ENCODE measurements around the gene BMP7. TPM values are rescaled to one million over a fixed set of nuclear protein-coding genes. Genes with fewer than 3 reads are reported as not detected.

Gene BMP7
- total and polyA plus RNA-seq, 2 donors (not counting 3 experiments of a cell fraction or from before 2014, with no cell fraction given): not detected

GRCh38 chr20:57225197-57225733 lies 41.2 kb downstream of the BMP7 start:
- no peak for TF ChIP-seq JUN (IDR thresholded peaks at IDR 0.05; ENCODE audit: borderline replicate concordance, insufficient read depth, insufficient read length, low read depth)
- TF ChIP-seq POLR2AphosphoS5 (IDR thresholded peaks at IDR 0.05; ENCODE audit: insufficient read depth, low read depth, low read length): no peak
- CTCF ChIA-PET: no interaction called here

GRCh38 chr20:57224641-57225138 lies 41.8 kb downstream of the BMP7 start:
- TF ChIP-seq FOS (IDR thresholded peaks at IDR 0.05; ENCODE audit: borderline replicate concordance, insufficient read depth, low read length) (no peak), JUN (IDR thresholded peaks at IDR 0.05; ENCODE audit: borderline replicate concordance, insufficient read depth, insufficient read length, low read depth) (no peak), GATA2 (IDR thresholded peaks at IDR 0.05; ENCODE audit: insufficient read depth, insufficient read length, low read depth, low read length) (no peak), POLR2A (IDR thresholded peaks at IDR 0.05; ENCODE audit: low read depth, low read length) (no peak), POLR2AphosphoS5 (IDR thresholded peaks at IDR 0.05; ENCODE audit: insufficient read depth, low read depth, low read length) (no peak), EZH2 (IDR thresholded peaks at IDR 0.05; ENCODE audit: borderline replicate concordance, low read depth, low read length, severe bottlenecking) (no peak), CTCF (IDR thresholded peaks at IDR 0.05; ENCODE audit: extremely low read depth in 1 of 2, insufficient read depth in 1 of 2, low read depth in 1 of 2, low read length in 2 of 2) (no peak), MAX (IDR thresholded peaks at IDR 0.05; ENCODE audit: insufficient read depth, insufficient read length) (no peak), MYC (IDR thresholded peaks at IDR 0.05; ENCODE audit: low read depth, low read length) (no peak)
- no peak for FAIRE-seq
- no peak for DNase-seq (ENCODE audit: low read depth, low spot score)
- no peak overlapping the region for H2AFZ ChIP-seq (ENCODE audit: low read depth, low read length)
- H4K20me1 ChIP-seq (replicated peaks; ENCODE audit: control insufficient read depth, extremely low read depth, insufficient read depth, low read length): no peaks in the 10 kb centered on the region
- H3K27me3 ChIP-seq (ENCODE audit: control insufficient read depth in 2 of 2, insufficient read depth in 2 of 2, low read length in 2 of 2): no peaks in the 10 kb centered on the region
- ChIA-PET POLR2A (no interaction called here), CTCF (no interaction called here)
- dilution Hi-C loops (cut with MboI; ENCODE audit: extremely low pct_ligation_motif_present, low sequenced_read_pairs) (no loop called here), intact Hi-C loops (cut with micrococcal nuclease) (no loop called here)
- no peaks in the 10 kb centered on the region for H3K36me3 ChIP-seq (ENCODE audit: control insufficient read depth in 2 of 2, extremely low read depth in 1 of 2, insufficient read depth in 2 of 2, low read length in 2 of 2)
- no peaks in the 10 kb centered on the region for H3K9me1 ChIP-seq (replicated peaks; ENCODE audit: control insufficient read depth, extremely low read depth, insufficient read depth, low read length)
- H3K79me2 ChIP-seq (ENCODE audit: control insufficient read depth, insufficient read depth, low read length): no peaks in the 10 kb centered on the region
- H3K4me3 ChIP-seq (replicated peaks in 1 of 3; ENCODE audit: insufficient read depth in 1 of 3, low read depth in 1 of 3, low read length in 3 of 3): no peak overlapping the region
- no peak overlapping the region for H3K9ac ChIP-seq (replicated peaks; ENCODE audit: extremely low read depth, insufficient read depth, low read length)
- H3K9me3 ChIP-seq (replicated peaks; ENCODE audit: control insufficient read depth, insufficient read depth, low read length): peaks cover 2% of the 10 kb centered on the region
- H3K4me2 ChIP-seq (ENCODE audit: insufficient read depth, low read length): no peak overlapping the region
- H3K4me1 ChIP-seq (ENCODE audit: control insufficient read depth, extremely low read depth, insufficient read depth, low read length): no peaks in the 10 kb centered on the region
- BruUV-seq (replicated peaks): no TSS peak
- no peak overlapping the region for H3K27ac ChIP-seq (ENCODE audit: insufficient read depth, low read depth, low read length)

More at GRCh38 chr20:57225197-57225733, 41.2 kb downstream of the BMP7 start:
- H4K20me1 ChIP-seq (replicated peaks; ENCODE audit: control insufficient read depth, extremely low read depth, insufficient read depth, low read length): no peaks in the 10 kb centered on the region
- no peaks in the 10 kb centered on the region for H3K9me1 ChIP-seq (replicated peaks; ENCODE audit: control insufficient read depth, extremely low read depth, insufficient read depth, low read length)
- DNase-seq (ENCODE audit: low read depth, low spot score) (no peak), FAIRE-seq (no peak)
- no TSS peak for BruUV-seq (replicated peaks)
- no peak overlapping the region for H2AFZ ChIP-seq (ENCODE audit: low read depth, low read length)
- no peaks in the 10 kb centered on the region for H3K36me3 ChIP-seq (ENCODE audit: control insufficient read depth in 2 of 2, extremely low read depth in 1 of 2, insufficient read depth in 2 of 2, low read length in 2 of 2)
- H3K27ac ChIP-seq (ENCODE audit: insufficient read depth, low read depth, low read length): no peak overlapping the region
- no peaks in the 10 kb centered on the region for H3K79me2 ChIP-seq (ENCODE audit: control insufficient read depth, insufficient read depth, low read length)
- no peak overlapping the region for H3K4me2 ChIP-seq (ENCODE audit: insufficient read depth, low read length)
- no peak overlapping the region for H3K9ac ChIP-seq (replicated peaks; ENCODE audit: extremely low read depth, insufficient read depth, low read length)
- dilution Hi-C loops (cut with MboI; ENCODE audit: extremely low pct_ligation_motif_present, low sequenced_read_pairs) (no loop called here), intact Hi-C loops (cut with micrococcal nuclease) (no loop called here)
- POLR2A ChIA-PET: no interaction called here
- no peak overlapping the region for H3K4me3 ChIP-seq (replicated peaks in 1 of 3; ENCODE audit: insufficient read depth in 1 of 3, low read depth in 1 of 3, low read length in 3 of 3)
- H3K4me1 ChIP-seq (ENCODE audit: control insufficient read depth, extremely low read depth, insufficient read depth, low read length): no peaks in the 10 kb centered on the region
- no peaks in the 10 kb centered on the region for H3K27me3 ChIP-seq (ENCODE audit: control insufficient read depth in 2 of 2, insufficient read depth in 2 of 2, low read length in 2 of 2)
- peaks cover 2% of the 10 kb centered on the region for H3K9me3 ChIP-seq (replicated peaks; ENCODE audit: control insufficient read depth, insufficient read depth, low read length)

Data from endothelial cell of umbilical vein (primary cell).